IMR-90 (cell line): ENCODE measurements around the gene C14orf119. TPM values are rescaled to one million over a fixed set of nuclear protein-coding genes. Genes with fewer than 3 reads are reported as not detected.

Experiments
- ATAC-seq: fragments of 200-7000 bp; cut with Tn5 transposase; 2 replicates; pipeline ENCODE4 v1.9.1; 2020; ENCODE audit warnings: low read depth, mild to moderate bottlenecking, moderate library complexity
- BruUV-seq: library from RNA; stranded (reverse); fragments of 400-500 nt; replicated peaks from 2 replicates; lab custom pipeline; 2021; lab: Mats Ljungman, UMichigan
- CTCF ChIA-PET: fragments of 300-600 bp; formaldehyde crosslinking; extraction: SDS; loops from one replicate; lab custom pipeline; 2021; ENCODE audit warnings: antibody characterized with exemption; lab: Yijun Ruan, JAX
- POLR2A ChIA-PET: fragments of 300-600 bp; sonication (Branson Sonifier 250); formaldehyde crosslinking; loops from one replicate; lab custom pipeline; 2022; ENCODE audit warnings: antibody characterized with exemption; ENCODE audit not compliant: unreplicated experiment; lab: Charles Lee
- DNase-seq: peaks from one replicate; pipeline ENCODE4 v3.0.0; 2013
- H2AFZ ChIP-seq: replicated peaks from 2 replicates; pipeline ENCODE3; 2013; ENCODE audit warnings: low read length, mild to moderate bottlenecking; ENCODE audit not compliant: poor library complexity
- H2AK5ac ChIP-seq: 2 replicates; pipeline ENCODE4 v1.6.1; 2013; ENCODE audit warnings: low read depth, low read length, inconsistent platforms
- H2AK9ac ChIP-seq: replicated peaks from 2 replicates; pipeline ENCODE3; 2013; ENCODE audit warnings: mild to moderate bottlenecking, low read depth, low read length, moderate library complexity; ENCODE audit not compliant: poor library complexity
- H2BK120ac ChIP-seq: 2 replicates; pipeline ENCODE4 v1.6.1; 2013; ENCODE audit warnings: low read depth, low read length, inconsistent platforms
- H2BK15ac ChIP-seq: 3 replicates; pipeline ENCODE4 v1.6.1; 2013; ENCODE audit warnings: low read depth, low read length, inconsistent platforms
- H2BK20ac ChIP-seq: 2 replicates; pipeline ENCODE4 v1.6.1; 2013; ENCODE audit warnings: low read depth, mild to moderate bottlenecking, inconsistent platforms, low read length, moderate library complexity
- H2BK5ac ChIP-seq: 2 replicates; pipeline ENCODE4 v1.6.1; 2013; ENCODE audit warnings: mild to moderate bottlenecking, low read depth, low read length, inconsistent platforms; ENCODE audit not compliant: poor library complexity, severe bottlenecking
- H3K14ac ChIP-seq: replicated peaks from 2 replicates; pipeline ENCODE4 v1.6.1; 2013; ENCODE audit warnings: low read depth, low read length, inconsistent platforms
- H3K18ac ChIP-seq: 2 replicates; pipeline ENCODE4 v1.6.1; 2013; ENCODE audit warnings: low read depth, low read length, control low read depth
- H3K23ac ChIP-seq: 2 replicates; pipeline ENCODE4 v1.6.1; 2013; ENCODE audit warnings: low read depth, low read length, inconsistent platforms
- H3K27ac ChIP-seq: 2 replicates; pipeline ENCODE4 v1.5.1; 2013; ENCODE audit warnings: mild to moderate bottlenecking, control low read depth, low read length; ENCODE audit not compliant: insufficient read depth
- H3K27me3 ChIP-seq: 2 replicates; pipeline ENCODE4 v1.6.1; 2013; ENCODE audit warnings: low read length; ENCODE audit not compliant: control insufficient read depth, insufficient read depth
- H3K36me3 ChIP-seq: 2 replicates; pipeline ENCODE4 v1.6.1; 2013; ENCODE audit warnings: low read length, mixed read lengths; ENCODE audit not compliant: control insufficient read depth, insufficient read depth
- H3K4ac ChIP-seq: 2 replicates; pipeline ENCODE4 v1.6.1; 2013; ENCODE audit warnings: low read depth, low read length, inconsistent platforms
- H3K4me1 ChIP-seq: 2 replicates; pipeline ENCODE4 v1.6.1; 2013; ENCODE audit warnings: low read length, mixed read lengths; ENCODE audit not compliant: control insufficient read depth, insufficient read depth
- H3K4me2 ChIP-seq: 2 replicates; pipeline ENCODE4 v1.6.1; 2013; ENCODE audit warnings: low read depth, mild to moderate bottlenecking, control low read depth, low read length, moderate library complexity
- H3K4me3 ChIP-seq: 2 replicates; pipeline ENCODE4 v1.5.1; 2013; ENCODE audit warnings: low read depth, mild to moderate bottlenecking, control low read depth, low read length, moderate library complexity; ENCODE audit not compliant: insufficient read depth
- H3K56ac ChIP-seq: 2 replicates; pipeline ENCODE4 v1.6.1; 2013; ENCODE audit warnings: low read length, inconsistent platforms; ENCODE audit not compliant: insufficient read depth; ENCODE audit errors: extremely low read depth
- H3K79me1 ChIP-seq, 2 experiments: 2 replicates each; pipeline ENCODE4 v1.6.1; 2013; ENCODE audit warnings: low read length in 2 of 2, inconsistent platforms in 1 of 2, low read depth in 1 of 2
- H3K9ac ChIP-seq: 2 replicates; pipeline ENCODE4 v1.6.1; 2013; ENCODE audit warnings: low read depth, low read length, control low read depth
- H3K9me1 ChIP-seq: 2 replicates; pipeline ENCODE4 v1.6.1; 2013; ENCODE audit warnings: low read length, inconsistent platforms; ENCODE audit not compliant: insufficient read depth
- H3K9me3 ChIP-seq: 2 replicates; pipeline ENCODE4 v1.6.1; 2013; ENCODE audit warnings: low read length; ENCODE audit not compliant: control insufficient read depth, insufficient read depth
- H4K20me1 ChIP-seq: 2 replicates; pipeline ENCODE4 v1.6.1; 2013; ENCODE audit warnings: low read length, inconsistent platforms; ENCODE audit not compliant: insufficient read depth
- H4K5ac ChIP-seq: 2 replicates; pipeline ENCODE4 v1.6.1; 2013; ENCODE audit warnings: mild to moderate bottlenecking, low read depth, low read length, control low read depth
- H4K8ac ChIP-seq, 2 experiments: 2 replicates each; pipeline ENCODE4 v1.6.1; 2013; ENCODE audit warnings: low read depth in 2 of 2, low read length in 2 of 2, control low read depth in 1 of 2, inconsistent platforms in 1 of 2
- H4K91ac ChIP-seq: 2 replicates; pipeline ENCODE4 v1.6.1; 2013; ENCODE audit warnings: low read depth, low read length, inconsistent platforms; ENCODE audit not compliant: insufficient read depth
- CTCF ChIP-seq: conservative IDR thresholded peaks from 2 replicates; pipeline ENCODE4 v1.5.1; 2012; ENCODE audit warnings: mild to moderate bottlenecking, low read depth, low read length, improper control_type of control experiment
- FOS ChIP-seq: fragments of 150-350 bp; IDR thresholded peaks from 2 replicates; pipeline ENCODE4 v1.6.1; 2016; ENCODE audit warnings: low read depth, low read length
- MAFK ChIP-seq: IDR thresholded peaks from 2 replicates; pipeline ENCODE4 v1.6.1; 2012; ENCODE audit warnings: low read depth, low read length, improper control_type of control experiment
- MAZ ChIP-seq: IDR thresholded peaks from 2 replicates; pipeline ENCODE4 v1.6.1; 2012; ENCODE audit warnings: low read depth, mild to moderate bottlenecking, low read length, improper control_type of control experiment, moderate library complexity, borderline replicate concordance
- MXI1 ChIP-seq: IDR thresholded peaks from 2 replicates; pipeline ENCODE4 v1.6.1; 2012; ENCODE audit warnings: low read depth, mild to moderate bottlenecking, low read length, moderate library complexity, borderline replicate concordance
- POLR2A ChIP-seq: IDR thresholded peaks from 2 replicates; pipeline ENCODE4 v1.6.1; 2012; ENCODE audit warnings: mild to moderate bottlenecking, low read depth, low read length
- RAD21 ChIP-seq: IDR thresholded peaks from 2 replicates; pipeline ENCODE4 v1.6.1; 2012; ENCODE audit warnings: low read length, improper control_type of control experiment
- RCOR1 ChIP-seq: IDR thresholded peaks from 2 replicates; pipeline ENCODE4 v1.6.1; 2012; ENCODE audit warnings: mild to moderate bottlenecking, low read length, improper control_type of control experiment; ENCODE audit not compliant: insufficient replicate concordance
- USF2 ChIP-seq: fragments of 150-350 bp; IDR thresholded peaks from 2 replicates; pipeline ENCODE4 v1.6.1; 2017; ENCODE audit warnings: mild to moderate bottlenecking, antibody characterized with exemption, low read length, low read depth
- WGBS, 2 experiments: methylation state at CpG; one replicate each; pipeline versions ENCODE4 v1.1.5 to v1.1.7; 2013; ENCODE audit warnings: missing lambda C conversion rate in 2 of 2; ENCODE audit not compliant: insufficient read length in 1 of 2; ENCODE audit errors: extremely low coverage in 2 of 2; 5-methylcytosine and 5-hydroxymethylcytosine counted together
- dilution Hi-C: fragments of 300-500 bp; cut with HindIII; formaldehyde crosslinking; loops from one replicate; pipeline ENCODE4 v1.14.3; 2018; ENCODE audit warnings: low sequenced_read_pairs; ENCODE audit not compliant: unreplicated experiment
- in situ Hi-C: fragments of 300-500 bp; cut with MboI; formaldehyde crosslinking; loops from 3 replicates; pipeline ENCODE4 v1.14.3; 2019; ENCODE audit warnings: low sequenced_read_pairs, inconsistent platforms, mixed read lengths
- intact Hi-C: fragments of 100-400 bp; cut with micrococcal nuclease; formaldehyde crosslinking; loops from 2 replicates; pipeline ENCODE4 v1.10.0; 2022
- polyA plus RNA-seq, 3 experiments: library from polyadenylated mRNA; depleted of rRNA; stranded (reverse); fragments of >200 nt; gene quantifications; 2 replicates each; pipeline ENCODE4 v1.2.3, GENCODE V29; 2012; ENCODE audit warnings: low replicate concordance in 1 of 3
- total RNA-seq: library from RNA; depleted of rRNA; stranded (reverse); fragments of >200 nt; gene quantifications from 2 replicates; pipeline ENCODE4 v1.2.3, GENCODE V29; 2012

The C14orf119 gene
- total and polyA plus RNA-seq, 2 of the 4 experiments (the other 2 are of a cell fraction), result 74.0 to 83.7 TPM

- ChIA-PET POLR2A (interaction anchor here (0.6 to 1.0 kb wide), 2 partner anchors 27 to 121 kb away, joined by 3 to 4 read pairs; no protein-coding TSS in a partner anchor), CTCF (interaction anchor here (1.4 to 1.5 kb wide), 2 partner anchors 57 to 58 kb away, joined by 4 to 5 read pairs; no protein-coding TSS in a partner anchor)
- H3K4me2 ChIP-seq, result no peak overlapping the region
- no TSS peak for BruUV-seq
- no peak overlapping the region for H2BK20ac ChIP-seq
- peaks cover 0 to 12% of the 10 kb centered on the region in 2 experiments; a peak in 2 of 4 replicates for H3K79me1 ChIP-seq
- no peak overlapping the region for H3K4me3 ChIP-seq
- no peak overlapping the region for H3K14ac ChIP-seq
- no peaks in the 10 kb centered on the region for H3K9me3 ChIP-seq
- H4K8ac ChIP-seq, result no peak overlapping the region
- H3K27me3 ChIP-seq, result no peaks in the 10 kb centered on the region
- no peak overlapping the region for H2AK5ac ChIP-seq
- no peak overlapping the region for H2AK9ac ChIP-seq
- no peak overlapping the region for H3K9ac ChIP-seq
- in situ Hi-C loops, result loop anchor here (5.0 kb wide), 1 partner anchor 59 kb away; no protein-coding TSS in a partner anchor
- no peak for TF ChIP-seq MAZ
- no peak for TF ChIP-seq FOS
- no peak for TF ChIP-seq RAD21
- TF ChIP-seq RCOR1, result no peak
- TF ChIP-seq MAFK, result no peak
- TF ChIP-seq MXI1, result no peak
- TF ChIP-seq CTCF, result no peak
- TF ChIP-seq POLR2A, result no peak
- no peak for TF ChIP-seq USF2
- dilution Hi-C loops, result no loop called here
- H3K4ac ChIP-seq, result no peak overlapping the region
- H2BK5ac ChIP-seq, result no peak overlapping the region
- no peak overlapping the region for H2BK15ac ChIP-seq
- peaks cover 9% of the 10 kb centered on the region for H3K4me1 ChIP-seq
- H3K18ac ChIP-seq, result no peak overlapping the region
- H2BK120ac ChIP-seq, result no peak overlapping the region
- H3K56ac ChIP-seq, result no peak overlapping the region
- ATAC-seq (no peak), DNase-seq (no peak)
- WGBS, 2 experiments, result no CpG with 5 or more reads among the region's 5 CpGs
- H3K23ac ChIP-seq, result no peak overlapping the region; the same call in 1 of the 2 replicates
- no peak overlapping the region for H2AFZ ChIP-seq
- peaks cover 2% of the 10 kb centered on the region; the same call in 1 of the 2 replicates for H3K36me3 ChIP-seq
- no peak overlapping the region for H4K5ac ChIP-seq
- H3K27ac ChIP-seq, result no peak overlapping the region
- intact Hi-C loops, result loop anchor here (1.0 kb wide), 1 partner anchor 33 kb away; no protein-coding TSS in a partner anchor
- peaks cover 3% of the 10 kb centered on the region; the same call in 1 of the 2 replicates for H3K9me1 ChIP-seq
- H4K20me1 ChIP-seq, result no peaks in the 10 kb centered on the region; the same call in 1 of the 2 replicates
- H4K91ac ChIP-seq, result no peak overlapping the region
These were observed 43.9 kb upstream of the C14orf119 start for GRCh38 chr14:23051141-23052057.
